Stimulated activated CD8-positive, alpha-beta memory T cell treated with anti-CD3 and anti-CD28 coated beads, Interleukin-2, amount 100 ng/mL, for 48 hours (primary cell): Measurements from ENCODE around the gene BCR.

Source experiments
- DNase-seq, 2 donors: peaks; one replicate each; pipeline ENCODE4 v3.0.0-alpha.2; 2020; ENCODE audit warnings: low read depth in 2 of 2

Gene BCR

GRCh38 chr22:23176645-23177027 lies 3.7 kb upstream of the BCR start:
- DNase-seq = no peak

- no peak for DNase-seq
Observed at GRCh38 chr22:23177197-23177596, 3.1 kb upstream of the BCR start.

DNA sequence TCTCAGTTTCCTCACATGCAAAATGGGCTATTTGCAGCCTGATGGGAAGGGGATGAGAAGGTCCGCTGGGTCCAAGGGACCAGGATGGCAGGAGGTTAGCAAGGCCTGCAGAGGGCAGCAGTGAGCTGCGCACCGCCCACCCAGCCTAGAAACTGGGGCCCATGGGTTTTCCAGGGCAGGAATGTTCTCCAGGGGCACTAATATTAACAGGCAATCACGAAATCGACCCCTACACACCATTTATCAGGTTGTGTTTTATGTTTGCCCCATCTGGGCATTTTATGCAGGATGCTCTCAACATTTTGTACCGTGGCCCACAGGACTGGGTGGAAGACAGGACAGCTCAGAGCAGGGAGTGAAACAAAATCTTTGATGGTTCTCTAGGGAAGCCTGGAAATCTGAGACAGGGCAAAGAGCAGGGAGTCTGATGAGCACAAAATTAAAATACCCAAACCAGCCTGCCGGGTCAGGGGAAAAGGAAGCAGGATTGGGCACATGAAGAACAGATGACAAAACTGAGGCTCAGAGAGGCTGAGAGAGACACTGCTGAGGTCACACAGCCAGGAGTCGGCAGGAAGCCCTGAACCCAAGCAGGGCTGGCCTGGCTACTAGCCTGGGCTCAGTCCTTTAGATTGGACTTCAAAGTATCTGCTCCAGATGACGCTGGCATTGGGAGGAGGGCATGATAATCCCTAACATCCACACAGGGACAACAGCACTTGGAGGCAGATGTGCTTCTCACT lies 1.6 kb upstream of the BCR start:
- DNase-seq = peak; percentile 34 to 46

DNA sequence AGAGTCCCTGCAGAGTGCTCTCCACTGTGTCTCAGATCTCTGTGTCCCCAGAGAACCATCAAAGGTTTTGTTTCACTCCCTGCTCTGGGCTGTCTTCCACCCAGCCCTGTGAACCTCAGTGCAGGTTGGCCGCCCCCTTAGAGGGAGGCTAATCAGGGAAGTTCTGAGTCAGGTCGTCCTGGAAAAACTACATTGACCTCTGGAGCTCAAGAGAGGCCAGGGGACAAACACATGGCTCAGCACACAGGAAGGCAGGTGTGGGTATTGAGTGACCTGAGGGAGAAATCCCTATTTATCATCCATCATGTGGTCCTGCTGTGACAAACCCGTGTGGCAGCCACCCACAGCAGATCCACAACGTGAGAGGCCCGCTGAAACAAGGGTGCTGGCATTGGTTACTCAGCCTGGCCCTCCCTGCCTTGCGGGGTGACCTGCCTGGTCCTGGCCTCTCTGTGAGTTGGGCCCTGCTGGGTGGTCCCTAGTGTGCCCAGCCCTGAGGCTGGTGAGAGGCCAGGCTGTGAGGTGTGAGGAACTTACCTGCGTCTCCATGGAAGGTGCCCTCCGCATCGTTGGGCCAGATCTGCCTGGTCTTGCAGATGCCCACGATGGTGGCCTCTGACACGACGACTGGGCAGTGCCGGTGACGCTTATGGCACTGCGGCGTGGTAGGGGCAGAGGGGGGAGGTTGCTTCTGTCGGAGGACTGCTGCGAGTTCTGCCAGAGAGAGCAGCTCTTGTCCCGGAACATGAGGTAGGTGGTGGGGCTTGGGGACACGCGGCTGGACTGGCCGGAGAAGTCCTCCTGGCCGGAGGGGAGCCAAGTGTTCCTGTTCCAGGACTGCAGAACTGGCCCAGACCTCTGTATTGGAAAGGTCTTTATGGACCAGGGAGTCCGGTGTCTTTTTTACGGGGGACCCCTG lies 669 bp upstream of the BCR start:
- DNase-seq = no peak

DNA sequence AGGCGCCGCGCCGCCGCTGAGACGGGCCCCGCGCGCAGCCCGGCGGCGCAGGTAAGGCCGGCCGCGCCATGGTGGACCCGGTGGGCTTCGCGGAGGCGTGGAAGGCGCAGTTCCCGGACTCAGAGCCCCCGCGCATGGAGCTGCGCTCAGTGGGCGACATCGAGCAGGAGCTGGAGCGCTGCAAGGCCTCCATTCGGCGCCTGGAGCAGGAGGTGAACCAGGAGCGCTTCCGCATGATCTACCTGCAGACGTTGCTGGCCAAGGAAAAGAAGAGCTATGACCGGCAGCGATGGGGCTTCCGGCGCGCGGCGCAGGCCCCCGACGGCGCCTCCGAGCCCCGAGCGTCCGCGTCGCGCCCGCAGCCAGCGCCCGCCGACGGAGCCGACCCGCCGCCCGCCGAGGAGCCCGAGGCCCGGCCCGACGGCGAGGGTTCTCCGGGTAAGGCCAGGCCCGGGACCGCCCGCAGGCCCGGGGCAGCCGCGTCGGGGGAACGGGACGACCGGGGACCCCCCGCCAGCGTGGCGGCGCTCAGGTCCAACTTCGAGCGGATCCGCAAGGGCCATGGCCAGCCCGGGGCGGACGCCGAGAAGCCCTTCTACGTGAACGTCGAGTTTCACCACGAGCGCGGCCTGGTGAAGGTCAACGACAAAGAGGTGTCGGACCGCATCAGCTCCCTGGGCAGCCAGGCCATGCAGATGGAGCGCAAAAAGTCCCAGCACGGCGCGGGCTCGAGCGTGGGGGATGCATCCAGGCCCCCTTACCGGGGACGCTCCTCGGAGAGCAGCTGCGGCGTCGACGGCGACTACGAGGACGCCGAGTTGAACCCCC lies 798 bp downstream of the BCR start:
- DNase-seq = no peak

- DNase-seq = no peak
Observed at GRCh38 chr22:23181721-23182308, 1.5 kb downstream of the BCR start.

- DNase-seq = peak; percentile 37 to 60
Observed at GRCh38 chr22:23182309-23183060, 2.2 kb downstream of the BCR start.

GRCh38 chr22:23183061-23183698 lies 2.9 kb downstream of the BCR start:
- no peak for DNase-seq

- DNase-seq = no peak
Observed at GRCh38 chr22:23184100-23184763, 3.9 kb downstream of the BCR start.

DNA sequence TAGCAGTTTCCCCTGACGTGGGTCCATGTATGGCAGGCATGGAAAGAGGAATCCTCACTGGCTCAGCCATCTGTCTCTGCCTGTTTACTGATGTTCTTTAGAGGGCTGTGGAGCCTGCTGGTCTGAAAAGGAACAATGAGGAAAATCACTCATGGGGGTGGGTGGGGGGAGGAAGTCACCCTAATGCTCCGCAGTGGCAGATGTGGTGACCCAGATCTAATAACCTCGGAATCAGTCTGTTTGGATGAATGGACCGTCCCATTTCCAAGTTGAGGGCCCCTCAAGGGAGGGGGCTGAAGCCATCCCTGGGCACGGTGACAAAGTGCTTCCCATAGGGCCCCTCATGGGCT lies 4.4 kb downstream of the BCR start:
- DNase-seq = no peak

DNA sequence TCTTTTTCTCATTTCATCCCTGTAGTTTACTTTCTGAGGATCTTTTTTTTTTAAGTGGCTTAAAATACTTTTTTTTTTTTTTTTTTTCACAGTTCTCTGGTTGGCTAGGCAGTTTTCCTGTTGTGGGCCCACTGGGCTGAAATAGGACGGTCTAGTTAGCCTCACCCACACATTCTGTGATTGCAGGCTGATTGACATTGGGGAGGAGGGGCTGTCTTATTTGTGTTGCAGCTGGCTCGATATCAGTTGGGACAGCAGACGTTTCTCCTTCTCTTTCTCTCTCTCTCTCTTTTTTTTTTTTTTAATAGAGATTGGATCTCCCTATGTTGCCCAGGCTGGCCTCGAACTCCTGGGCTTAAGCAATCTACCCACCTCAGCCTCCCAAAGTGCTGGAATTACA lies 6.9 kb downstream of the BCR start:
- DNase-seq = no peak

DNA sequence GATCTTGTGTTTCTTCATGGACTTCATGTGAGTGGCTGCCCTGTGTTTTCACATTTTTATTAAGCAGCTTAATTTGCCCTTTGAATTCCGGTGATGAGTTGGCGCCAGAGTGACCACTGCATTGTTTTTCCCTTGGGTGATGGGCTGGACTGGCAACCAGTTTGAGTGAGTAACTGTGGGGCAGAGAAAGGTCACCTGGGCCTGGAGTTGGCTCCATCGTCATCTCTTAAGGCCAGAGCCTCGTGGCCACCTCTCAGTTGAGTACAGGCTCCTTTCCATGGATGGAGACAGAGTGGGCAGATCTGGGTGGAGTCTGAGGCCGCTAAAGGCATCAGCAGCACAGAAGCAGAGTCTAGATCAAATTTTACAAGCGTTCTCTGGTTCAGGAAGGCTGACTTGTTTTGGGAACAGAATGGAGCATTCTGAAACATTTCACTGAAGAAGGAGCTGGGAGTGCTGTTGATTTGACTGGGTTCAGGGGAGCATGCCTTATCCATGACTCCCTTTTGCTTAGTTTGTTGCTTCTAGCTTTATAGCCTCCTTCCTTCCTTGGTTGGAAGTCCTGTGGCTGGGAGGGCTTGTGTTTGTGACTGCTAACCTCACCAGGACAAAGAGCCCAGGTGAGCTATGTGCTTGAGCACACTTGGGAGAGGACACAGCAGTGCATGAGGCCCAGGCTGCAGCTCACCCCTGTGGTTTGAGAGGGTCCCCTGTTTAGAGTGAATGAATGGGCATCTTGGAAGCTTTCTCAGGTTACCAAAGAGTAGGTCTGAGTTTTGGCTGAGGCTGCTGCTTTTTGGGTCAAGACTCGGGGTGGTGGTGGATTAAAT lies 7.8 kb downstream of the BCR start:
- no peak for DNase-seq

GRCh38 chr22:23190526-23190925 lies 10.2 kb downstream of the BCR start:
- no peak for DNase-seq

- DNase-seq = no peak
Observed at GRCh38 chr22:23192133-23192532, 11.8 kb downstream of the BCR start.

GRCh38 chr22:23192558-23192957 lies 12.2 kb downstream of the BCR start:
- no peak for DNase-seq

GRCh38 chr22:23193196-23193827 lies 13.0 kb downstream of the BCR start:
- DNase-seq = no peak

- no peak for DNase-seq
Observed at GRCh38 chr22:23193882-23194281, 13.6 kb downstream of the BCR start.

DNA sequence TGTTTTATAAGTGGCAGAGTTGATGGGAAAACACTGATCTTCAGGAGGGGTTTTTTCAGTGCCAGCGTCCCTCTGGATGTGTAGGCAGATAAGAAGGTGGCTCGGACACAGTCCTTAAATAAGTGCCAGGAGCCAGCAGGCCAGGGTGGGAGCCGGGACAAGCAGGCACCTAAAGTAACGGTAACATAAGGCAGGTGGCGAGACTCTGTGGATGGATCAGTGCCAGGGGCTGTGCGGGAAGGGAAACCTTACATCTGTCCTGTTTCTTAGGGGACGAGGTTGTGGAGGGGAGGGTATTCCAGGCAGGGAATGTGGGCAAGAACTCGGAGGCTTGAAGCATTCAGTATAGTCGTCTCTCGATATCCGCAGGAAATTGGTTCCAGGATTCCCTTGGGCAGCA lies 15.9 kb downstream of the BCR start:
- no peak for DNase-seq

GRCh38 chr22:23197836-23198235 lies 17.5 kb downstream of the BCR start:
- DNase-seq = no peak
